ENCODE data around the gene FAM83C.
"Not testable (repeated sequence)": the region's sequence is repeated elsewhere in the genome, so short reads cannot be mapped to it uniquely, and the experiment has no call there.

FAM83C gene

GRCh38 chr20:35319192-35319870, 27.1 kb upstream of the FAM83C start:
- peak overlapping the region; percentile 99 for H3K27ac ChIP-seq (ENCODE audit: poor library complexity, severe bottlenecking)
- no peaks in the 10 kb centered on the region for H3K27me3 ChIP-seq (ENCODE audit: insufficient read depth, poor library complexity, severe bottlenecking)
- no peak for TF ChIP-seq CTCF (IDR thresholded peaks at IDR 0.05; ENCODE audit: poor library complexity, severe bottlenecking)
- H3K9me3 ChIP-seq (ENCODE audit: severe bottlenecking) = no peaks in the 10 kb centered on the region
- ATAC-seq (ENCODE audit: low read depth) (no peak), DNase-seq (ENCODE audit: low spot score) (no peak)
- no peak overlapping the region for H3K4me3 ChIP-seq (ENCODE audit: severe bottlenecking)
- peaks cover 12% of the 10 kb centered on the region for H3K36me3 ChIP-seq (ENCODE audit: low read depth)
- peaks cover 50% of the 10 kb centered on the region for H3K4me1 ChIP-seq (ENCODE audit: insufficient read depth, poor library complexity, severe bottlenecking)

GRCh38 chr20:35318502-35319157, 26.4 kb upstream of the FAM83C start:
- TF ChIP-seq CTCF (IDR thresholded peaks at IDR 0.05; ENCODE audit: poor library complexity, severe bottlenecking) = no peak
- Histone ChIP-seq H3K27ac (ENCODE audit: poor library complexity, severe bottlenecking) (peak overlapping the region; percentile 99), H3K4me1 (ENCODE audit: insufficient read depth, poor library complexity, severe bottlenecking) (peaks cover 52% of the 10 kb centered on the region), H3K36me3 (ENCODE audit: low read depth) (peaks cover 12% of the 10 kb centered on the region), H3K4me3 (ENCODE audit: severe bottlenecking) (no peak overlapping the region), H3K27me3 (ENCODE audit: insufficient read depth, poor library complexity, severe bottlenecking) (no peaks in the 10 kb centered on the region), H3K9me3 (ENCODE audit: severe bottlenecking) (no peaks in the 10 kb centered on the region)
- ATAC-seq (ENCODE audit: low read depth) (peak; percentile 87), DNase-seq (ENCODE audit: low spot score) (peak; percentile 98)

- H3K4me1 ChIP-seq (ENCODE audit: insufficient read depth, poor library complexity, severe bottlenecking) = peaks cover 61% of the 10 kb centered on the region
- no peak overlapping the region for H3K4me3 ChIP-seq (ENCODE audit: severe bottlenecking)
- peak overlapping the region; percentile 99 for H3K27ac ChIP-seq (ENCODE audit: poor library complexity, severe bottlenecking)
- ATAC-seq (ENCODE audit: low read depth) (no peak), DNase-seq (ENCODE audit: low spot score) (no peak)
- H3K9me3 ChIP-seq (ENCODE audit: severe bottlenecking) = no peaks in the 10 kb centered on the region
- H3K27me3 ChIP-seq (ENCODE audit: insufficient read depth, poor library complexity, severe bottlenecking) = no peaks in the 10 kb centered on the region
- H3K36me3 ChIP-seq (ENCODE audit: low read depth) = peaks cover 19% of the 10 kb centered on the region
- no peak for TF ChIP-seq CTCF (IDR thresholded peaks at IDR 0.05; ENCODE audit: poor library complexity, severe bottlenecking)
Observed at GRCh38 chr20:35317416-35318210, 25.4 kb upstream of the FAM83C start.

- Histone ChIP-seq H3K27me3 (ENCODE audit: insufficient read depth, poor library complexity, severe bottlenecking) (no peaks in the 10 kb centered on the region), H3K36me3 (ENCODE audit: low read depth) (peaks cover 23% of the 10 kb centered on the region), H3K9me3 (ENCODE audit: severe bottlenecking) (no peaks in the 10 kb centered on the region), H3K4me1 (ENCODE audit: insufficient read depth, poor library complexity, severe bottlenecking) (peaks cover 74% of the 10 kb centered on the region), H3K27ac (ENCODE audit: poor library complexity, severe bottlenecking) (peak overlapping the region; percentile 99), H3K4me3 (ENCODE audit: severe bottlenecking) (no peak overlapping the region)
- ATAC-seq (ENCODE audit: low read depth) (no peak), DNase-seq (ENCODE audit: low spot score) (no peak)
- TF ChIP-seq CTCF (IDR thresholded peaks at IDR 0.05; ENCODE audit: poor library complexity, severe bottlenecking) = no peak
Observed at GRCh38 chr20:35316086-35316485, 23.9 kb upstream of the FAM83C start.

GRCh38 chr20:35315632-35316020, 23.4 kb upstream of the FAM83C start:
- peak overlapping the region; percentile 99 for H3K27ac ChIP-seq (ENCODE audit: poor library complexity, severe bottlenecking)
- H3K4me1 ChIP-seq (ENCODE audit: insufficient read depth, poor library complexity, severe bottlenecking) = peaks cover 72% of the 10 kb centered on the region
- H3K27me3 ChIP-seq (ENCODE audit: insufficient read depth, poor library complexity, severe bottlenecking); H3K4me3 ChIP-seq (ENCODE audit: severe bottlenecking); ATAC-seq (ENCODE audit: low read depth); DNase-seq (ENCODE audit: low spot score); H3K9me3 ChIP-seq (ENCODE audit: severe bottlenecking): not testable (repeated sequence)
- peaks cover 22% of the 10 kb centered on the region for H3K36me3 ChIP-seq (ENCODE audit: low read depth)

Measured in RWPE2 (cell line).